Stimulated activated CD4-positive, alpha-beta T cell treated with anti-CD3 and anti-CD28 coated beads, Interleukin-12 subunit alpha, Interleukin-12 subunit beta, amount 100 ng/mL, for 48 hours (primary cell): ENCODE results near the gene KCNV2.

Experiments
- DNase-seq, 3 donors: peaks; one replicate each; pipeline ENCODE4 v3.0.0-alpha.2; 2020; ENCODE audit warnings: low read depth in 2 of 3, low spot score in 1 of 3

Gene KCNV2

DNA sequence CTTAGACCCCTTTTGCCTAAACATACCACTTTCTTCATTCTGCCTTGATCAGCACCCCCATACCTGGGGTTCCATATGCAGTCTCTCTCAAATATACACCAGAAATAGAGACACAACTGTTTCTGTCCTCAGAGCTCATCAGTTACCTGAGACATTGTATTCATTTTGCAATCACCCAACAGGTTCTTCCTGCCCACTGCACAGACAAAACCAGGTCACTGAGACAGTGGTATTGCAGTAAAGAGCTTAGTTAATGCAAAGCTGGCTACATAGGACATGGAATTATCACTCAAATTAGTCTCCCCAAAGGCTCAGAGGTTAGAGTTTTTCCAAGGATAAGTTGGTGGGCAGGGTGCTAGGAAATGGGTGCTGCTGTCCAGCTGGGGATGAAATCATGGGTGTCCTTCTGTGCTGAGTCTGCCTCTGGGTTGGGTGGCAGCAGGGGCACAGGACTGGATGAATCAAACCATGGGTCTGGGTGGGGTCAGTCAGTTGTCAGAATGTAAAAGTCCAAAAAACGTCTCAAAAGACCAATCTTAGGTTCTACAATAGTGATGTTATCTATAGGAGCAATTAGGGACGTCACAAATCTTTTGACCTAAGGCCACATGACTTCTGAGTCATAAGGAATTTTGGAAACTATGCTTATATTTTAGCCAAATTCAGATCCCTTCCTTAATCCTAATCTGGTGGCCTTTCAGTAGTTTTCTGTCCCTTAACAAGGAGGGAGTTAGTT, 41.0 kb downstream of the KCNV2 start:
- no peak for DNase-seq

DNA sequence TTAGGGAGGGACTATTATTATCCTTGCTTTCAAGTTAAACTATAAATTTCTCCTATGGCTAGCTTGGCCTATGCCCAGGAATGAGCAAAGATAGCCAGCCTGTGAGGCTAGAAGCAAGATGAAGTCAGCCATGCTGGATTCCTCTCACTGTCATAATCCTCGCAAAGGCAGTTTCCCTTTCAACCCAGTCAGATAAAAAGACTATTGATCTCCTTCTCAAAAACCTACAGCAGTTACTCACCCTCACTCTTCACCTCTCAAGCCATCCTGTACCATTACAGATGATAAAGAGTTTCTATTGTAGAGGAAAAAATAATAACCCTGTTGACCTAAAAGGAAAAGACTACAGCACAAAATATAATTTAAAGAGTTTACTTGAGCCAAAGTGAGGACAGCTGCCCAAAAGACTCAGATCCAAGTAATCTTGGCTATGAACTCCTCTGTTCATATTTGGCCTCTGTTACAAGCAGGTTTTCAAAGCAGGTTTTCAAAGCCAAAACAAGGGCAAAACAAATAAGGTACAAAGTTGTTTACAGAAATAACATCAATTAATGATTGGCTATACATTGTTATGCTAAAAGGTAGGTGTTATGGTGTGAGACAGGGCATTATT, 41.7 kb downstream of the KCNV2 start:
- no peak for DNase-seq

DNA sequence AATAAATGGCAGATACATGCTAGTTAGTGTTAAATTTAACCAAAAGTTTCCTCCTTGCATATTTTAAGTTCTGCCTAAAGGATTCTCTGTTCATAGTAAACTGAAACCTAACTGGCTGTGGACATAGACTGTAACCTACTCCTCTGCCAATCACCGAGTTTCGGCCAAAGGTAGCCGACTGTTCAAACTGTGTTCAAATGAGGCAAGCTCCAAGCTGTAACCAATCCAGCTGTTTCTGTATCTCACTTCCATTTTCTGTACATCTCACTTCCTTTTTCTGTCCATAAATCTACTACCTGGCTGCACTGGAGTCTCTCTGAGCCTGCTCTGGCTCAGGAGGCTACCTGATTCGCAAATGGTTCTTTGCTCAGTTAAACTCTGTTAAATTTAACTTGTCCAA, 44.1 kb downstream of the KCNV2 start:
- no peak for DNase-seq

DNA sequence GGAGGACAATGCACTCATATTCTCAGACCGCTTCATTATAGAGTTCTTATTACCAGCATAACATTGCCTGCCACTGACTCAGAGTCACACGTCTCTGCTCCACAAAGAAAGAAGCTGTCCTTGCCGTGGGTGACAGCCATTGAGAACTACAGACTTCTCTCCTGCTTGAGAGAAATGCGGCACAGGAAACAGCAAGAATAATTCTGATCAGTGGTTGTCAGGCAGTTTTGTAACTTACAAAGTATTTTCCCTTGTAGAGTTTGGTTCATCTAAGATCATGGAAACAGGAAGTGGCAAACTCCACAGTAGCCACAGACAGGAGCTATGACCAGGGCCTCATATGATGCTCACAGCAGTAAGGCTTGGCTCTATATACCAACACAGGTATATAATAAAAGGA, 47.0 kb downstream of the KCNV2 start:
- DNase-seq: peak in 2 of 3 donors; percentile 1 to 10

DNA sequence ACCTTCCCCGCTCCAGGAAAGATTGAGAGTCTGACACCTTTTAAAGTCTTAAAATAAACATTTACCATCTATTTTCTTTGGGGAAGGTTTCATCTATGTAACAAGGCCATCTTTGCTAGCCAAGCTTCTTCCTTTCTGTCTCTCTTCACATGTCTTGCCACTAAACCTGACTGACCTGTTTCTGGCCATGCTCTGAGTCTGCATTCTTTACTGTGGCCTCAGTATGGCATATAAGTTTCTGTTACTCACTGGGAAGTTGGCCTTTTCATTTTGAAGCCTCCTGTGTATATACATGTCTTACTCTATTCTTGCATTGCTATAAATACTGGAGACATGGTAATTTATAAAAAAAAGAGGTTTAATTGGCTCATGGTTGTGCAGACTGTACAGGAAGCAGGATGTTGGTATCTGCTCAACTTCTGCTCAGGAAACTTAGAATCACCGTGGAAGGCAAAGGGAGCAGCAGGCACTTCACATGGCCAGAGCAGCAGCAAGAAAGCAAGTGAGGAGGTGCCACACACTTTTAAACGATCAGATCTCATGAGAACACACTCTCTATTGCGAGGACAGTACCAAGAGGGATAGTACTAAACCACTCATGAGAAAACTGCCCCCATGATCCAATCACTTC, 48.1 kb downstream of the KCNV2 start:
- no peak for DNase-seq

DNA sequence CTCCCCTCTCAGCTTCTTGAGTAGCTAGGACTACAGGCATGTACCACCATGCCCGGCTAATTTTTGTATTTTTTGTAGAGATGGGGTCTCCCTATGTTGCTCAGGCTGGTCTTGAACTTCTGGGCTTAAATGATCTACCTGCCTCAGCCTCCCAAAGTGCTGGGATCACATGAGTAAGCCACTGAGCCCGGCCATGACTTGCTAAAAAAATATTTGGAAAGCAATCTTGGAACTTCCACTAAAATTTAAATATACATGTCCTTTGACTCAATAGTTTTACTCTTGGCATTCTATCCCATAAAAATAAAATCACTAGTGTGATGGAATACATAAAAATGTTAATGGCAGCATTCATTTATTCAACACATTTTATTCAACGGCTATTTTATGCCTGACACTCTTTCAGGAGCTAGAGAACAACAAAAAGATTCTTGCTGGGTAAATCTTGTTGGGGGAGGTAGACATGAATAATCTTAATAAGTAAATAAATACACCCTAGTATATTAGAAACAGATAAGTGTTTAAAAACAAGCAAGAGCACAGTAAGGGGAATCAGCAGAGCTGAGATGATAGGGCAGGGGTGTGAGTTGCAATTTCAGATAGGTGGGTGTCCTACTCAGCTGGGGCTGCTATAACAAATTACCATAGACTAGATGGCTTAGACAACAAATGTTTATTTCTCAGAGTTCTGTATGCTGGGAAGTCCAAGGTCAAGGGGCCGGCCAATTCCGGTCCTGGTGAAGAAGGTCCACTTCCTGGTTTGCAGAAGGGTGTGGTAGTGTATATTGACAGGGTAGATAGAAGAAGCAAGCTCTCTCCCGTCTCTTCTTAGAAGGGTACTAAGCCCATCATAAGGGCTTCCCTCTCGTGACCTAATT, 50.7 kb downstream of the KCNV2 start:
- DNase-seq: no peak

DNA sequence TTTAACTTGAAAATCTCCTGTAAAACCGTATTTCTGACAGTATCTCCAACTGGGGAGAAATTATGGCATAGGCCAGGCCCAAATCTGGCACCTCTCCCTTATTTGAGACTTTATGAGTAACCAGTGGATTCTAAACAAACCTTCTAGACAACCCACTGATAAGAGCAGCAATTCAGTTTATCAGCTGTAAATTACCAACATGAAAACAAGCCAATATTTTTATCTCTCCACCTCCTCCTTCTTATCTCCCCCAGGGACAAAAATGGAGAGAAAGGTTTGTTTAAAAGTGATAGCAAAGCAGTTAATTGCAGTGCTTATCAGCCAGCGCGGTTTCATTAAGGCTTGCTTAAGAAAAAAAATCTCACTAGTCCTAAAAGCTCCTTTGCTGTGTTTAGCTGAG, 53.8 kb downstream of the KCNV2 start:
- no peak for DNase-seq

DNA sequence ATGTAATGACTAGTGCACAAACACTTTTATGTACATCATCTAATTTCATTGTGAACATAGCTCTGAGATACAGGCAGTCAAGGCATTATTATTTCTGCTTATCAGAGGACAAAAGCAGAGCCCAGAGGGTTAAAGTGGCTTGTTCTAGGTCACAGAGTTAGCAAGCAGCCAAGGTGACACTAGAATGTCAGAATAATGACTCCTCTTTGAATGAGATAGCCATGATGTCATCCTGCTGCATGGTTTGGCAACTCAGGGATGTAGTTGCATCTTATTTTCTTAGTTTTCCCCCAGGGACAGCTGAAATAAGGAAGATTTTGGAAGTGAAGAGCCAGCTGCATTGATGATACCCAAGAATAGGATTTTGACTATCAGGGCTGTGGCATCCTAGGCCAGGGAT, 54.4 kb downstream of the KCNV2 start:
- DNase-seq: no peak

DNA sequence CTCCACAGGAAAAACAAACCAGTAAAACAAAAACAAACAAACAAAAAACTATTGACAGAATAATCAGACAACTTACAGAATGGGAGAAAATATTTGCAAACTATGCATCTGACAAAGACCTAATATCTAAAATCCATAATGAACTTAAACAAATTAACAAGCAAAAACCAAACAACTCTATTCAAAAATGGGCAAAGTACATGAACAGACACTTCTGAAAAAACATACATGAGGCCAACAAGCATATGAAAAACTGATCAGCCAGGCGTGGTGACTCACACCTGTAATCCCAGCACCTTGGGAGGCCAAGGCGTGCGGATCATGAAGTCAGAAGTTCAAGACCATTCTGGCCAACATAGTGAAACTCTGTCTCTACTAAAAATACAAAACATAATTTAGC, 60.1 kb downstream of the KCNV2 start:
- DNase-seq: no peak

DNA sequence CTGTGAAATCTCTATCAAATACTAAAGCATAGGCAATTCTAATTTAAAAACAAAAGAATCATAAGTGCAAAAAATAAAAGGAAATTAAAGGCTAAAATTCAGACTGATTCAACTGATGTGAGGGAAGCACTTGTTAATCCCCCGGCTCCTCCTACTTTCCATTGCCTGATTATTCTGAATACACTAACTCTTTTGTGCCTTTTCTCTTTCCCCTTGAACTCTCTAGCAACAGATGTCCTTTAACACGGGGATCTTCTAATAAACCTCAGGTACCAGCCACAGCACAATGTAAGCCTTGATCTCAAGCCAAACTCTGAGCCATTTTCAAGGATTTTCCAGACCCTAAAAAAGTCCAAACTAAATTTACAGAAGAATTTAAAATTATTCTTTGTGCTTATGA, 61.5 kb downstream of the KCNV2 start:
- no peak for DNase-seq
